Mesenchymal stem cell (in vitro differentiated cells and primary cell): Measurements from ENCODE around the gene DNAJB6.
"Not testable (repeated sequence)": the region's sequence is repeated elsewhere in the genome, so short reads cannot be mapped to it uniquely, and the experiment has no call there.

Experiments
- DNase-seq: peaks from one replicate; pipeline ENCODE4 v3.0.0-alpha.2; 2013
- H2AFZ ChIP-seq: one replicate; pipeline ENCODE4 v1.6.1; 2013; ENCODE audit warnings: low read depth, mild to moderate bottlenecking, control low read depth, inconsistent platforms, low read length, moderate library complexity
- H2AK5ac ChIP-seq: 2 replicates; pipeline ENCODE4 v1.6.1; 2013; ENCODE audit warnings: low read length, moderate library complexity, mild to moderate bottlenecking, inconsistent platforms; ENCODE audit not compliant: severe bottlenecking
- H2BK120ac ChIP-seq: one replicate; pipeline ENCODE4 v1.6.1; 2013; ENCODE audit warnings: low read depth, mild to moderate bottlenecking, inconsistent platforms, low read length, moderate library complexity
- H2BK12ac ChIP-seq, 2 experiments: one replicate each; pipeline ENCODE4 v1.6.1; 2013; ENCODE audit warnings: inconsistent platforms in 2 of 2, low read length in 2 of 2, mild to moderate bottlenecking in 2 of 2, moderate library complexity in 2 of 2, control low read depth in 1 of 2
- H2BK15ac ChIP-seq: one replicate; pipeline ENCODE4 v1.6.1; 2013; ENCODE audit warnings: mild to moderate bottlenecking, low read depth, inconsistent platforms; ENCODE audit not compliant: poor library complexity, severe bottlenecking
- H2BK5ac ChIP-seq: 2 replicates; pipeline ENCODE4 v1.6.1; 2013; ENCODE audit warnings: low read depth, mild to moderate bottlenecking, low read length, control low read depth, inconsistent platforms; ENCODE audit not compliant: poor library complexity, severe bottlenecking
- H3K14ac ChIP-seq, 2 experiments: one replicate each; pipeline ENCODE4 v1.6.1; 2013; ENCODE audit warnings: inconsistent platforms in 2 of 2, low read length in 2 of 2, control low read depth in 1 of 2, mild to moderate bottlenecking in 1 of 2, moderate library complexity in 1 of 2
- H3K18ac ChIP-seq, 2 experiments: one replicate each; pipeline ENCODE4 v1.6.1; 2013; ENCODE audit warnings: inconsistent platforms in 2 of 2, low read length in 2 of 2, control low read depth in 1 of 2, low read depth in 1 of 2, mild to moderate bottlenecking in 1 of 2
- H3K23ac ChIP-seq, 2 experiments: one replicate each; pipeline ENCODE4 v1.6.1; 2013; ENCODE audit warnings: inconsistent platforms in 2 of 2, low read length in 2 of 2, mild to moderate bottlenecking in 2 of 2, moderate library complexity in 2 of 2, control low read depth in 1 of 2
- H3K27ac ChIP-seq: 2 replicates; pipeline ENCODE4 v1.5.1; 2013; ENCODE audit warnings: mild to moderate bottlenecking, moderate library complexity, low read length, control low read depth, inconsistent platforms; ENCODE audit not compliant: poor library complexity, severe bottlenecking
- H3K27me3 ChIP-seq, 2 experiments: 2 replicates each; pipeline versions ENCODE4 v1.6.1 to v1.7.0; 2013; ENCODE audit warnings: low read length in 2 of 2, mild to moderate bottlenecking in 2 of 2, moderate library complexity in 2 of 2, control low read depth in 1 of 2, inconsistent platforms in 1 of 2; ENCODE audit not compliant: control insufficient read depth in 1 of 2, insufficient read depth in 1 of 2
- H3K36me3 ChIP-seq, 2 experiments: 2 replicates each; pipeline versions ENCODE4 v1.6.1 to v1.7.0; 2013; ENCODE audit warnings: low read length in 2 of 2, control low read depth in 1 of 2, inconsistent platforms in 1 of 2, low read depth in 1 of 2, mild to moderate bottlenecking in 1 of 2; ENCODE audit not compliant: insufficient read depth in 2 of 2, control insufficient read depth in 1 of 2
- H3K4ac ChIP-seq, 2 experiments: one replicate each; pipeline ENCODE4 v1.6.1; 2013; ENCODE audit warnings: inconsistent platforms in 2 of 2, low read length in 2 of 2, mild to moderate bottlenecking in 2 of 2, moderate library complexity in 2 of 2, control low read depth in 1 of 2, low read depth in 1 of 2
- H3K4me1 ChIP-seq: 2 replicates; pipeline ENCODE4 v1.6.1; 2013; ENCODE audit warnings: low read depth, low read length, control low read depth; ENCODE audit not compliant: control insufficient read depth, insufficient read depth
- H3K4me2 ChIP-seq: 2 replicates; pipeline ENCODE4 v1.6.1; 2013; ENCODE audit warnings: low read length, mild to moderate bottlenecking, inconsistent platforms; ENCODE audit not compliant: poor library complexity, severe bottlenecking
- H3K4me3 ChIP-seq, 2 experiments: 2 replicates each; pipeline versions ENCODE4 v1.5.1 to v1.7.0; 2013; ENCODE audit warnings: low read length in 2 of 2, mild to moderate bottlenecking in 2 of 2, control low read depth in 1 of 2, low read depth in 1 of 2; ENCODE audit not compliant: insufficient read depth in 1 of 2
- H3K79me1 ChIP-seq: replicated peaks from 2 replicates; pipeline ENCODE4 v1.6.1; 2013; ENCODE audit warnings: mild to moderate bottlenecking, control low read depth, low read length, inconsistent platforms; ENCODE audit not compliant: poor library complexity, severe bottlenecking
- H3K9ac ChIP-seq: 2 replicates; pipeline ENCODE4 v1.7.0; 2013; ENCODE audit warnings: mild to moderate bottlenecking, low read length, moderate library complexity
- H3K9me3 ChIP-seq: 2 replicates; pipeline ENCODE4 v1.7.0; 2013; ENCODE audit warnings: mild to moderate bottlenecking, low read length; ENCODE audit not compliant: control insufficient read depth
- H4K8ac ChIP-seq: one replicate; pipeline ENCODE4 v1.6.1; 2013; ENCODE audit warnings: inconsistent platforms, mild to moderate bottlenecking, low read length, moderate library complexity
- H4K91ac ChIP-seq: one replicate; pipeline ENCODE4 v1.6.1; 2013; ENCODE audit warnings: mild to moderate bottlenecking, low read length, inconsistent platforms
- WGBS: methylation state at CpG from one replicate; pipeline ENCODE4 v1.1.7; 2013; ENCODE audit warnings: mixed read lengths; 5-methylcytosine and 5-hydroxymethylcytosine counted together

Gene DNAJB6

DNA sequence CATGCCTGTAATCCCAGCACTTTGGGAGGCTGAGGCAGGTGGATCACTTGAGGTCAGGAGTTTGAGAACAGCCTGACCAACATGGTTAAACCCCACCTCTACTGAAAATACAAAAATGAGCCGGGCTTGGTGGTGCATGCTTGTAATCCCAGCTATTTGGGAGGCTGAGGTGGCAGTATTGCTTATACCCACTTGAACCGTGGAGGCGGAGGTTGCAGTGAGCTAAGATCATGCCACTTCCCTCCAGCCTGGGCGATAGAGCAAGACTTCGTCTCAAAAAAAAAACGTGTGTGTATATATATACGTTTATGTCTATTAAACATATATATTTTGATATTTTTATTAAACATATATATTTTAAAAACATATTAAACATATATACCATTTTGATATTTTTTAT lies 5.8 kb upstream of the DNAJB6 start:
- not testable (repeated sequence) for H2AFZ ChIP-seq, H2AK5ac ChIP-seq, H3K27me3 ChIP-seq, H3K4me2 ChIP-seq, H3K9ac ChIP-seq, H3K9me3 ChIP-seq, H3K18ac ChIP-seq, H4K91ac ChIP-seq, H3K4ac ChIP-seq, H2BK5ac ChIP-seq, H3K79me1 ChIP-seq, H3K36me3 ChIP-seq, H3K27ac ChIP-seq, H2BK15ac ChIP-seq, H4K8ac ChIP-seq, H3K23ac ChIP-seq, DNase-seq, H2BK120ac ChIP-seq, H3K4me3 ChIP-seq, H3K14ac ChIP-seq, H2BK12ac ChIP-seq
- 88% methylated on average over 3 of the region's 7 CpGs for WGBS
- peaks cover 11% of the 10 kb centered on the region for H3K4me1 ChIP-seq

DNA sequence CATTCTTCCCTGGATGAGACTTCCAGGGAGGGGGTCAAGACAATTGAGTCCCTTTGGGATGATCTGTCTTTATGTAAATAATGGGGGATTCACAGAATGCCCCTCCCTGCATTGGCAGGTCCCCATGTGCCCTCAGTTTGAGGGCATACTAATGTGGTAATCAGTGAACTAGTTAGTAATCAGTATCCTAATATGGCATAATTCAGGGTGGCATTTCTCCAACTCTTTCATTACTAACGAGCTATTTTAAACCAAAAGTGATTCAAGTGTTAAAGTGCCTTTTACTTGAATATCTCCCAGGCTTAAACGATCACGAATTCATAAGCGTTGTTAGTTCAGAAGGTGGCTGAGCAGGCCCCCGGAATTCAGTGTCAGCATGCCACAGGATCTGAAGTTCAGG lies 1.6 kb upstream of the DNAJB6 start:
- no peak overlapping the region for H2AFZ ChIP-seq
- no peak overlapping the region for H3K18ac ChIP-seq
- H3K27me3 ChIP-seq = no peaks in the 10 kb centered on the region
- no peak overlapping the region for H3K9ac ChIP-seq
- H3K9me3 ChIP-seq = no peaks in the 10 kb centered on the region
- no peak overlapping the region for H2BK12ac ChIP-seq
- no peak overlapping the region for H3K4ac ChIP-seq
- WGBS = 98% methylated on average over 5 of the region's 5 CpGs
- no peak overlapping the region for H3K4me3 ChIP-seq
- H2BK120ac ChIP-seq = no peak overlapping the region
- peaks cover 0 to 4% of the 10 kb centered on the region in 2 experiments for H3K36me3 ChIP-seq
- no peak overlapping the region for H3K23ac ChIP-seq
- H3K4me1 ChIP-seq = peaks cover 18% of the 10 kb centered on the region
- H3K14ac ChIP-seq = no peak overlapping the region
- peak overlapping the region; percentile 93 for H2AK5ac ChIP-seq
- H4K91ac ChIP-seq = no peak overlapping the region
- DNase-seq = no peak
- peaks cover 8% of the 10 kb centered on the region for H3K79me1 ChIP-seq
- H3K27ac ChIP-seq = no peak overlapping the region
- no peak overlapping the region for H2BK15ac ChIP-seq
- no peak overlapping the region for H3K4me2 ChIP-seq
- no peak overlapping the region for H4K8ac ChIP-seq
- no peak overlapping the region for H2BK5ac ChIP-seq

DNA sequence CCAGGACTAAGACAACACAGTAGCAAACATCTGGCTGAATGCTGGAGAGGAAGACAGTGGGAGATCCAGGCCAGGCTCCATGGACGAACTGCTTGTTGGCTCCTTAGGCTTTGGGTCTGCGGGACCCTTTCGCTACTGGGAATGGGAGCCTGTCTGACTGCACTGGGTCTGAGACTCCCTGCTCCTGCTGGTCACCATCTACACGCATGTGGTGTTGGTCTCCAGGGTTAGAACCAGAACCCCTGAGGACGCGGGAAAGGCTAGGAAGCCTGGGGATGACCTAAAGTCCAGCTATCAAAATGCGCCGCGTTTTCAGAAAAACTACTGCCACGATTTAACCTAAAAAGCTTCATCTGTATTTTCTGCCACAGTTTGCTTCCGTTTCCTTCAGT lies 817 bp upstream of the DNAJB6 start:
- Histone ChIP-seq H2AK5ac (peak overlapping the region; percentile 5), H3K23ac (no peak overlapping the region), H3K79me1 (peaks cover 8% of the 10 kb centered on the region), H3K4me1 (peaks cover 20% of the 10 kb centered on the region), H2BK15ac (peak overlapping the region; percentile 83), H3K27me3 (no peaks in the 10 kb centered on the region), H3K27ac (no peak overlapping the region), H2BK120ac (peak overlapping the region; percentile 73), H2AFZ (peak overlapping the region; percentile 93), H3K4ac (peak overlapping the region; percentile 94 to 97), H2BK12ac (peak overlapping the region in 1 of 2 experiments; percentile 29), H3K36me3 (peaks cover 0 to 4% of the 10 kb centered on the region in 2 experiments), H2BK5ac (no peak overlapping the region), H3K14ac (no peak overlapping the region), H3K18ac (peak overlapping the region; percentile 91 to 95), H3K4me3 (peak overlapping the region; percentile 81 to 88), H3K4me2 (peak overlapping the region; percentile 95), H4K8ac (peak overlapping the region; percentile 99), H3K9ac (peak overlapping the region; percentile 97), H3K9me3 (no peaks in the 10 kb centered on the region), H4K91ac (peak overlapping the region; percentile 93)
- WGBS = 67% methylated on average over 11 of the region's 11 CpGs
- no peak for DNase-seq

DNA sequence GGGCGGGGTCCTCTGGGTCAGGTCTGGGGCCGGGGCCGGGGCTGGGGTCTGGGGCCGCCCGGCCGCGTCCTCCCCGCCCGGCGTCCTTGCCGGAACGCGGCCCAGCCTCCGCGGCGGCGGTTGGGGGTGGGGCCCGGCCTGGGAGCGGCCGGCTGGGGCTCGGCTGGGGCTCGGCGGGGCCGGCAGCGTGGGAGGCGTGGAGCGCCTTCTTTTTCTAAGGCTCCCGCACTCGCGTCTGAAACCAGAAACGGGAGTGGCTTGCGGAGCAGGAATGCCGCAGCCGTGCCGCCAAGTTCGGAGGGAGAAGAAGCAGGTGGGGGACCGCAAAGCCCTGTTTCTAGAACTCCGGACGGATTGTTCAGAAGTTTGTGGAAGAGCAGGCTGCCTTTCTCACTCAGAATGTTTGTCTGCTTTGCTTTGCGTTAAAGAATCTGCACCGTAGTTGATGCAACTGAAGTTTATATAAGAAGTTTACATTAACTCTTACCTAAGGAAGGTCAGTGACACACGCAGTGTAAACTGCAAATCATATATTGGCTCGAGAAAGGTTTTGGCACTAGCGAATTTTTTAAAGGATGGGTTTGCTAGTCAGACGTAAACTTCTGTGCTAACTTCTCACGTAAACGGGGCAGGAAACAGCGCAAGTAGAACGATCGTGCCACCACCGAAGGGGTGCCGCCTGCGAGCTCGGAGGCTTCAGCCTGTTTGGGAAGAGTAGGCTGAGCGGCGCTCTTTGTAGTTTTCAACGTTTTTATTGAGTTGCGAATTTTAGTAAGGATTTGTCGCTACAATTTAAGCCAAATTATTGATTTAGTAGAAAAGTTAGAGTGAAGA lies 729 bp downstream of the DNAJB6 start:
- whole genome bisulfite sequencing = 1% methylated on average over 54 of the region's 59 CpGs
- DNase-seq = peak; percentile 70
- Histone ChIP-seq H3K9me3 (no peaks in the 10 kb centered on the region), H3K27ac (peak overlapping the region; percentile 92), H3K23ac (no peak overlapping the region), H2AFZ (no peak overlapping the region), H2BK12ac (no peak overlapping the region), H2AK5ac (peak overlapping the region; percentile 78), H3K79me1 (peaks cover 6% of the 10 kb centered on the region), H4K91ac (no peak overlapping the region), H3K4me2 (peak overlapping the region; percentile 74), H2BK120ac (peak overlapping the region; percentile 49), H3K4me3 (peak overlapping the region; percentile 88 to 96), H3K9ac (peak overlapping the region; percentile 97), H2BK5ac (no peak overlapping the region), H3K36me3 (peaks cover 0 to 4% of the 10 kb centered on the region in 2 experiments), H3K14ac (peak overlapping the region in 1 of 2 experiments; percentile 76), H3K27me3 (no peaks in the 10 kb centered on the region), H3K4ac (peak overlapping the region in 1 of 2 experiments; percentile 21), H3K18ac (peak overlapping the region; percentile 18 to 33), H4K8ac (no peak overlapping the region), H3K4me1 (peaks cover 21% of the 10 kb centered on the region), H2BK15ac (no peak overlapping the region)
